ENCODE data around the gene SYNM.

Gene SYNM

GRCh38 chr15:99143242-99143641, 38.4 kb downstream of the SYNM start:
- DNase-seq: no peak

DNA sequence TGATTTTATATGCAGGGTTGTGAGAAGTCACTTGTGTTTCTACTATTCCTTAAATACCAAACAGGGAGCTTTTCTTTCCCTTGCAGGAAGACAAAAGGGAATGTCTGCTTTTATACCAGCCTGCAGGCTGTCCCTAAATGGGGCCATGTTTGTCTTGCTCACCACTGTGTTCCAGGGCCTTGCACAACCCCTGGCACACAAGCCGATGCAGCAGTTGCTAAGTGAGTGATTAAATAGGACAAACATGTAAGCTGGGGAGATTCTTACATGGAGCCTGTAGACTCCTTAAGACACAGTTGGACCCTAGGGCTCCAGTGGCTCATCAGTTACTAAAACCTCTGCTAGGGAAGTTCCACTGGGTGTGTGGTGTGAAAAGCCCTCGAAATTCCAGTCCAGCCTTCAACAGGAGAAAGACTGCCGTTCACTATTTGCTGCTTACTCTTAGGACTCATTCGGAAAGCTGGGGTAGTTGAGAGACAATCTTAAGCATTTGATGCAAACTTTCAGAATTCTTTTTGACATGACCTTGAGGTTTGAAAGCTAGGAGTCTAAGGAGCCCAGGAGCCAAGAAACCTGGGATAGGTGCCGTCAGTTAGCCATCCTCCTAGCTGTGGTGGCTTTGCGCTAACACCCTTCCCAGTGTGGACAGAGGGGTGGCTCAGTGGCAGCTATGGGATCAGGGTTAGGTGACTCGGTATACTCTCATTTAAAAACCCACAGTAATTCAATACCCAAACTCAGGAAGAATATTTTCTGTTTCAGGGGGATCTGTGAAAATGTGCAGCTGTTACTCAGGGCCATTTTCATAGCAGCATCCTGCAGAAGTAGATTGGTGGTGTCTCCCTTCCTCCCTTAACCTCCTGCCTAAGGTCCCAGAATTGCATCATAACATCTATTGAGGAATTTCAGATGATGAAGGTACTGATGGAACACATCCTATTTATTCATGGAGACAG, 39.1 kb downstream of the SYNM start:
- no peak for DNase-seq

GRCh38 chr15:99145005-99145404, 40.1 kb downstream of the SYNM start:
- DNase-seq: no peak

DNA sequence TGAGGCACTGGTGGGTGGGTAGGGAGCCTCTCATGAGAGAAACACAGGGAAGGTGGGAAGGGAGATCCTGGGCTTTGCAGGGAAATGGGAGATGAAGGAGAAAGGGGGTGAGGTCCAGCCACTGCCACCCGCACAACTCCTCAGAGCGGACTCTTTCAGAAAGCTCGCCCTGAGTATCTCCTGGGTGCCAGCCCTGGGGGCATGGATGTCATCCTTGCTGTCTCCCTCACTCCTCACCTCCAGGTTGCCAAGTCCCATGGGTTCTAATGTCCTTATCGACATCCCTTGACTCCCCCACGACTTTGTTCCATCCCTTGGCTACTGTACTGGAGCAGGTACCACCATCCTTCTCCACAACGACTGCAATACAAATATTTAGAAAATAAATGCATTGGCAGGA, 40.9 kb downstream of the SYNM start:
- DNase-seq: no peak

DNA sequence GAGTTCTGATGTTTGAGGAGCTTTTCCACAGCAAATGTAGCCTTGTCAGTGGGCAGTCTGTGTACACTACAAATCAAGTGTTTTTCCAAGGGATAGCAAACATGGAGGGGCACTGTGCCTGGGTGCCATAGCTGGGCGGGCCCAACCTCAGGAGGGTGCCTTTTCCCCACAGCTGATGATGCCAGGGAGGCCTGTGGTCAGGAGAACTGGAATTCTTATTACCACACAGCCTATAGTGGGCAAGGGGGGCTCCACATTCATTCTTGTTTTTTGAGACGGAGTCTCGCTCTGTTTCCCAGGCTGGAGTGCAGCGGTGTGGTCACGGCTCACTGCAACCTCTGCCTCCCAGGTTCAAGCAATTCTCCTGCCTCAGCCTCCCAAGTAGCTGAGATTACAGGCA, 41.8 kb downstream of the SYNM start:
- no peak for DNase-seq

DNA sequence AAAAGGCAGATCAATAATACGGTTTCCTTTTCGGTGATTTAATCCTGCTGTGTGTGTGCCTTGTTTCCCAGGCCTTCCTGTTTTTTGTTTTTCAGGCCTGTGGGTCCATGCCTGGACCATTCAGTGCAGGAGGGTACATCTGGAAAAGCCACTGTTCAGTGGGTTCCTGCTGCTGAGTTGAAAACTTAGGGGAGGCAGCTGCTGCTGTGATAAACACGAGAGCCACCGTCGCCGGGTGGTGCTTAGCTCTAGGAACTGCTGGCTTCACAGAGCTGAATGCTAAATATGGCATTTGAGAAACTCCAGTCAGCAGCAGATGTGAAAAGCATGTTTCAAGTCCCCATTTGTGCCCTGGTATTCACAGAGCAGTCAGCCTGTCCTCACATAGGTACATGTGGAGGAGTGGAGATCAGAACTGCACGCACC, 44.0 kb downstream of the SYNM start:
- no peak for DNase-seq

- no peak for DNase-seq
Observed at GRCh38 chr15:99149366-99149765, 44.5 kb downstream of the SYNM start.

- DNase-seq: no peak
Observed at GRCh38 chr15:99151156-99151555, 46.3 kb downstream of the SYNM start.

- DNase-seq: no peak
Observed at GRCh38 chr15:99153026-99153535, 48.2 kb downstream of the SYNM start.

GRCh38 chr15:99154271-99154670, 49.4 kb downstream of the SYNM start:
- no peak for DNase-seq

DNA sequence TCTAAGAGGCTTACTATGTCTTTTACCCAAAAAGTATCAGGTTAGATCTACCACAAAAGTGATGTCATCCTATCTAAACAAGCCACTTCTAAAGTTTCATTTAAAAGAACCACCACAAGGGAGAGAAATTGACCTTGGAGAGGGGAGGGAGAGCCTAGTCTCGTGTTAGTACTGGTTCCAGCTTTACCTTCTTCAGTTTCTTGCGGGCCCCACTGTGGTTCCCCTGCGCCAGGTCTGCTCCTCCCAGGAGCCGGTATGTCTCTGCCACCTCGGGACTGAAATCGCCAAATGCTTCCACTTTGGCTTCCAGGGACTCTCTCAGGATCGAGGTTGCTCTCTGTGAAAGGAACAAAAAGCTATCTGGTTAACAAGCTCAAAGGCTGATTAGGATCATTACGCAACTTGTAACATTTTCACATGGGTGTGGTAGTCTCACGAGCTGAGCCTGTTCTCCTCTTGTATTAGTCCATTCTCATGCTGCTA, 51.1 kb downstream of the SYNM start:
- no peak for DNase-seq

- no peak for DNase-seq
Observed at GRCh38 chr15:99157456-99157855, 52.6 kb downstream of the SYNM start.

DNA sequence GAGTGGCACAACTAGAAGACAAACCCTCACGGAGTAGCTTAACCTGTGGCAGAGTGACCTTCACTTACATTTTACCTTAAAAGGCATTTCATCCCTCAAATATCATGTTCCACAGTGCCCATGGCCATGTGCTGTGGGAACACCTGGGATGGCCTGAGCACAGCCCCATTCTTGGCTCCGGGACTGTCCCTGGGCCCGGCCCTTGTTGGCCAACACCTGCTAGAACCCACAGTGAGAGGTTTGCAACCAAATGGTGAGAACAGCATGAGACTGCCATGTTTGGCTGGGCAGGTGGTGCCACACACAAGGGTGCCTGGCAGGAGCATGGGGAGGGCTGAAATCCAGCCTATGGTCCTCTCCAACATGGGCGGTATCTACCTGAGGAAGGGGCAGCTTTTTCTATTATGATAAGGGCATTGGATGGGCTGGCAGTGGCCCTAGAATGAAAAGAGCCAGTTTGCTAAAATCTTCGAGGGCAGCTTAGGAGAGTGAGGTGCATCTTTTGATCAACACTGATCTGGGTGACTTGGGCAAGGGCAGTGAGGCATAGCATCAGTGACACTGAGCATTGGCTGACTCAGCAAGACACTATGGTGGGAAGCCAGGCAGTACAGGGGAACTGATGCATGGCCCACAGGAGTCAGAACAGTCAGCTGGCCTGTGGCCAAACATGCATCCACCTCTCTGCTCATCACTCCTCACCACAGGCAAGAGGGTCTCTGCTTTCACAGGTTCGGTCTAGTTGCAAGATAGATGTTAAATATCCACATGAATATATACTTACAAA, 53.9 kb downstream of the SYNM start:
- no peak for DNase-seq

DNA sequence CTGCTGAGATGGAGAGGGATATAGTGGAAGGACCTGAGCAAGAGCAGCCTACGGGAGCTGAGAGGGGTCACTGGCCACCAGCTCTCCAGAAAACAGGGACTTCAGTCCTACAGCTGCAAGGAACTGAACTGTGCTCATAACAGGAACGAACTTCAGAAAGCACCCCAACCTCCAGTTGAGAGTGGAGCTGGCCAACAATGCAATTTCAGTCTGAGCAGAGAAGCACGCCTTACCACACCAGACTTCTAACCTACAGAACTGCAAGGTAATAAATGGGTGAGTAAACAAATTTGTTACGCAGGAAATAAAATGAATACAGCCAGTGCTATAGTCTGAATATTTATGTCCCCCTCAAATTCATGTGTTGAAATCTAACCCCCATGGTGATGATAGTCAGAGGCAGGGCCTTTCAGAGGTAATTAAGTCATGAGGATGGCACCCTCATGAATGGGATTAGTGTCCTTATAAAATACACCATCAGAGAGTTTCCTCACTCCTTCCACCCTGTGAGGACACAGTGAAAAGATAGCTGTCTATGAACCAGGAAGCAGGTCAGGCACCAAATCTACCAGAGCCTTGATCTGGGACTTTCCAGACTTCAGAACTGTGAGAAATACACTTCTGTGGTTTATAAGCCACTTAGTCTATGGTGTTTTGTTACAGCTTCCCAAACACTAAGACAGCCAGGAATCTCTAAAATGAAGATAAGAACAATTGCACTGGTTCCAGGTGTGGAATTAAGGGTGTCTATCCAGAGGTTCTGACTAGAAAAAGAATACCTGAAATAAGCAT, 58.6 kb downstream of the SYNM start:
- DNase-seq: no peak

GRCh38 chr15:99164119-99164518, 59.2 kb downstream of the SYNM start:
- no peak for DNase-seq

DNA sequence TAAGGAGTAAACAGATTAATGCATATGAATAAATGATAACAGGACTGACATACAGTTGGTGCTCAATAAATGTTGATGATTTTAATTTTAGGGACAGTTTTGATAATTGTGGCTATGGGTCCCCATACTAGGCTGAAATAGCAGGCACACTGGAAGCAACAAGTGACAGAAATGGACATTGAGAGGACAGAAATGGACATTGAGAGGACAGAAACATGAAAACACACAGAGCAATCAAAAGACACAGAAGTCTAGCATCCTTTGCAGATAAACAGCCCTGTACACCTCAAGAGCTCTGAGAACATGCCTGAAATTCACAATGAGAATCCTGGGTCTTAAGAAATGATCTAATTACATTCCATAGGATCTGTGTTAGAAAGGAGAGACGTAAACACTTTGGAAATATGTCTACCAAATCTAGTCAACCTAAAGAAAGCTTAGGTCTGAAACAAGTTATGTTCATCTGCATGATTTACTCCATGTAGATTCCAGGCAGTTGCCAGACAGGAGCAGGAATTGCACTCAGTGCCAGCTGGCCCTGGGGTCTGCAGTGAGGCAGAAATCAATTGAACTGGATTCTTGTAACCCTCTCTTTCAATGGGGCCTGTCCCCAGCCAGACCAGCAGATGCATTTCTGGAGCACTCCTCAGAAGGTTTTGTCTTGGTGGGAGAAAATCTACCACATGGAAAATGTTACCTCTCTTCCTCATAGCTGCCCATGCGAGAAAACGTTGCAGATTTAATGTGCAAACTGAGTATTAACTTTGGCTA, 60.3 kb downstream of the SYNM start:
- DNase-seq: no peak

DNA sequence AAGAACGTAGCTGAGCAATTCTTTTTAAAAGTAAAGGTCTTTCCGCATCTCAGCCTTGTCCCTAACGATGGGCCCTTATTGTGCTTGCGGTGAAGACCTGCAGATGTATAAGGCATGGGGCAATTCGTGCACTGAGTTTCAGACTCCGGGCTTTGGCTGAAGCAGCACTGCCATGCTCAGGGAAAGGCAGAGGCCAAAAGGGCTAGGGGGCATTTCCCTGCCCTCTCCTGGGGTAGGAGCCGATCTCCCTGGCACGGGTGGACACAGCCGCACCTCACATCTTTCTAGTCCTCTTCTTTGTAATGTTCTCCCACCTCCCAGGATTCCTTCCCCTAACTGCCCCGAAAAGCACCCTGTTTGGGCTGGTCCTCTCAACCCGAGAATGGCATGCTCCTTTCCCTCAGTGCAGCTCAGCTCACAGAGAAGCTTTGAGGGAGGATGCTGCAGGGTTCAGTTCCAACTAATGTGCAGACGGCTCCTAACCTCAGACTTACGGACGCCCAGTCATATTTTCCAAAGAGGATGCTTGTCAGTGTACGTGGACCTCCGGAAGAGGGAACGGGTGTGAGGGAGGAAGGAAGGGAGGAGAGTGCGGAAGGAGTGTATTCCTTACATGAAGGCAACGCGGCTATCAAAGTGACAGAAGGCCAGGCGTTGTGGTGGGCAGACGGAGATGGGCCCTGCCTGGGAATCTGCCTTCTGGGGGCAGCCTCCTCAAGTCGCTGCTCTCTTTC, 61.2 kb downstream of the SYNM start:
- DNase-seq: no peak

DNA sequence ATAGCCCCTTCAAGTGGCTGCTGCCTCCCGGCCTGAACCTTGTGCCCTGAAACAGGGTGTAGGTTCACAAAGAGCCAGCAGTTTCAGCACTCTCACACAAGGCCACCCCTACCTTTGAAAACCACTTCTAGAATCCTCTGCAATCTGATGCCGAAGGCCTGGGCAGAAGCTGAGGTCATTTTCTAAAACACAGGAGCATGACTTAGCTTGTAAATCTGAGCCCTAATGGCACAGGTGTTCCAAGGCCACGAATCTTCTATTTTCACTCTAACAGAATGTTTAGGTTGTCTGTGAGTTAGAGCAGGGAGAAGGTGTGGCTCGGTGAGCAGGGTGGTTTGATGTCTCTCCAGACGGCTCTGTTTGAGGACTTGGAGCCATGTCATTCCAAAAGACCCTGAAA, 62.3 kb downstream of the SYNM start:
- no peak for DNase-seq

GRCh38 chr15:99167640-99168039, 62.8 kb downstream of the SYNM start:
- no peak for DNase-seq

GRCh38 chr15:99168601-99169580, 64.0 kb downstream of the SYNM start:
- DNase-seq: no peak
